ENCODE data around the gene RNF7. TPM values are rescaled to one million over a fixed set of nuclear protein-coding genes. Genes with fewer than 3 reads are reported as not detected.

Gene RNF7
- total and polyA plus RNA-seq, 2 of the 8 experiments (the other 6 are each of a cell fraction or from before 2014, with no cell fraction given) = 78.4 to 113 TPM

GRCh38 chr3:141710121-141710520 lies 28.0 kb upstream of the RNF7 start:
- Histone ChIP-seq H3K14ac (ENCODE audit: insufficient read length) (no peak overlapping the region), H2BK12ac (ENCODE audit: low read depth, low read length) (no peak overlapping the region), H4K8ac (ENCODE audit: extremely low read depth, insufficient read depth, low read length) (no peak overlapping the region), H2BK15ac (ENCODE audit: low read length) (no peak overlapping the region), H3K9me3 (ENCODE audit: insufficient read depth in 2 of 2, low read depth in 1 of 2, low read length in 1 of 2) (no peaks in the 10 kb centered on the region), H3K56ac (replicated peaks; ENCODE audit: insufficient read length, low read depth, low read length) (no peak overlapping the region), H2BK20ac (ENCODE audit: low read length) (no peak overlapping the region), H4K91ac (replicated peaks; ENCODE audit: insufficient read length, low read length) (no peak overlapping the region), H3K18ac (ENCODE audit: extremely low read depth, low read length) (no peak overlapping the region), H3K27me3 (replicated peaks in 1 of 4; ENCODE audit: control insufficient read depth in 3 of 4, extremely low read depth in 1 of 4, insufficient read depth in 3 of 4, low read length in 3 of 4) (no peaks in the 10 kb centered on the region), H3K4me3 (ENCODE audit: extremely low read depth in 1 of 4, insufficient read depth in 2 of 4, low read depth in 3 of 4, low read length in 4 of 4) (no peak overlapping the region), H2AFZ (ENCODE audit: low read length) (no peak overlapping the region), H3K4ac (replicated peaks; ENCODE audit: insufficient read length, low read depth, low read length) (no peak overlapping the region), H3K36me3 (ENCODE audit: control insufficient read depth in 2 of 4, insufficient read depth in 4 of 4, low read length in 3 of 4) (no peaks in the 10 kb centered on the region), H3K79me1 (ENCODE audit: low read depth, low read length) (no peaks in the 10 kb centered on the region), H2BK120ac (replicated peaks; ENCODE audit: low read depth, low read length) (no peak overlapping the region), H2BK5ac (ENCODE audit: low read depth, low read length) (no peak overlapping the region), H2AK5ac (ENCODE audit: low read depth, low read length) (no peak overlapping the region), H3K23me2 (ENCODE audit: low read depth, low read length) (no peaks in the 10 kb centered on the region), H4K20me1 (replicated peaks in 1 of 2; ENCODE audit: control insufficient read depth in 1 of 2, insufficient read depth in 2 of 2, low read length in 2 of 2) (no peaks in the 10 kb centered on the region), H3K4me1 (replicated peaks in 1 of 4; ENCODE audit: control insufficient read depth in 3 of 4, insufficient read depth in 4 of 4, low read length in 3 of 4) (no peaks in the 10 kb centered on the region), H3K27ac (ENCODE audit: low read depth, low read length) (no peak overlapping the region), H4K5ac (ENCODE audit: insufficient read length, low read depth, low read length) (no peak overlapping the region), H3K4me2 (ENCODE audit: insufficient read depth in 1 of 2, low read depth in 2 of 2, low read length in 2 of 2) (no peak overlapping the region), H3K9ac (replicated peaks in 1 of 4; ENCODE audit: extremely low read depth in 1 of 4, low read depth in 3 of 4, low read length in 3 of 4) (no peak overlapping the region), H3K79me2 (ENCODE audit: control insufficient read depth in 1 of 2, insufficient read depth in 2 of 2, low read length in 2 of 2) (no peaks in the 10 kb centered on the region), H3K23ac (ENCODE audit: insufficient read length) (no peak overlapping the region)
- CTCF ChIA-PET (ENCODE audit: partially characterized antibody) = no interaction called here
- WGBS, 2 experiments (ENCODE audit: extremely low coverage in 1 of 2, insufficient coverage in 1 of 2, insufficient read length in 1 of 2, insufficient replicate concordance in 2 of 2, low coverage in 1 of 2, low lambda C conversion rate in 2 of 2, missing lambda C conversion rate in 1 of 2) = 93% methylated on average over 6 of the region's 6 CpGs; no CpG with 5 or more reads in 1 of the 2 experiments
- FAIRE-seq (no peak), DNase-seq (ENCODE audit: low read depth in 1 of 2, low spot score in 2 of 2) (no peak)
- POLR2A ChIA-PET (ENCODE audit: partially characterized antibody) = no interaction called here
- TF ChIP-seq PHF8 (conservative IDR thresholded peaks at IDR 0.05; ENCODE audit: low read depth, low read length) (no peak), KDM4A (IDR thresholded peaks at IDR 0.05; ENCODE audit: low read depth, low read length, severe bottlenecking) (no peak), KDM5A (IDR thresholded peaks at IDR 0.05; ENCODE audit: low read length) (no peak), TAF1 (IDR thresholded peaks at IDR 0.05; ENCODE audit: low read depth, low read length) (no peak), ATF2 (IDR thresholded peaks at IDR 0.05; ENCODE audit: low read length) (no peak), CBX5 (IDR thresholded peaks at IDR 0.05; ENCODE audit: low read depth, low read length) (no peak), CTCF (IDR thresholded peaks at IDR 0.05; ENCODE audit: control extremely low read depth in 1 of 3, insufficient read depth in 1 of 3, low read depth in 1 of 3, low read length in 3 of 3) (no peak), BRCA1 (IDR thresholded peaks at IDR 0.05; ENCODE audit: low read depth, low read length) (no peak), CBX8 (IDR thresholded peaks at IDR 0.05; ENCODE audit: borderline replicate concordance, low read depth, low read length) (no peak)
